Endodermal cell (in vitro differentiated cells): ENCODE data around the gene ARNT2. TPM values are rescaled to one million over a fixed set of nuclear protein-coding genes. Genes with fewer than 3 reads are reported as not detected.

Experiments
- DNase-seq: peaks from one replicate; pipeline ENCODE4 v3.0.0-alpha.2; 2017
- H3K27ac ChIP-seq: 2 replicates; pipeline ENCODE4 v1.5.1; 2013; ENCODE audit warnings: mild to moderate bottlenecking, low read depth, low read length, moderate library complexity
- H3K27me3 ChIP-seq: 2 replicates; pipeline ENCODE4 v1.6.1; 2013; ENCODE audit warnings: mild to moderate bottlenecking, low read length, moderate library complexity; ENCODE audit not compliant: insufficient read depth, control insufficient read depth, poor library complexity, severe bottlenecking
- H3K36me3 ChIP-seq: 2 replicates; pipeline ENCODE4 v1.7.0; 2013; ENCODE audit warnings: mild to moderate bottlenecking, low read length, moderate library complexity; ENCODE audit not compliant: control insufficient read depth, insufficient read depth
- H3K4me1 ChIP-seq: one replicate; pipeline ENCODE4 v1.7.0; 2013; ENCODE audit warnings: low read length; ENCODE audit not compliant: control insufficient read depth, insufficient read depth
- H3K4me3 ChIP-seq: 2 replicates; pipeline ENCODE4 v1.5.1; 2013; ENCODE audit warnings: mild to moderate bottlenecking, low read length, moderate library complexity
- H3K9ac ChIP-seq: 2 replicates; pipeline ENCODE4 v1.6.1; 2013; ENCODE audit warnings: mild to moderate bottlenecking, low read length, moderate library complexity; ENCODE audit not compliant: poor library complexity, severe bottlenecking; ENCODE audit errors: extremely low read depth
- H3K9me3 ChIP-seq: 2 replicates; pipeline ENCODE4 v1.6.1; 2013; ENCODE audit warnings: mild to moderate bottlenecking, low read length, moderate library complexity; ENCODE audit not compliant: control insufficient read depth
- H3K27ac Mint-ChIP-seq: 2 replicates; pipeline ENCODE4 v1.8.0; 2020; ENCODE audit warnings: mixed read lengths
- H3K27me3 Mint-ChIP-seq: 2 replicates; pipeline ENCODE4 v1.8.0; 2021; ENCODE audit warnings: mild to moderate bottlenecking, mixed read lengths; ENCODE audit not compliant: insufficient read depth
- H3K36me3 Mint-ChIP-seq: 2 replicates; pipeline ENCODE4 v1.8.0; 2020; ENCODE audit warnings: low read depth, mixed read lengths
- H3K4me1 Mint-ChIP-seq: 2 replicates; pipeline ENCODE4 v1.8.0; 2020; ENCODE audit warnings: mixed read lengths
- H3K4me3 Mint-ChIP-seq: 2 replicates; pipeline ENCODE4 v1.8.0; 2020; ENCODE audit warnings: mild to moderate bottlenecking, moderate library complexity, mixed read lengths
- H3K9me3 Mint-ChIP-seq: 2 replicates; pipeline ENCODE4 v1.8.0; 2020; ENCODE audit warnings: mild to moderate bottlenecking, mixed read lengths
- WGBS, 2 experiments: methylation state at CpG; one replicate each; pipeline versions ENCODE4 v1.1.5 to v1.1.7; 2013; ENCODE audit warnings: missing lambda C conversion rate in 2 of 2, mixed read lengths in 1 of 2; ENCODE audit not compliant: insufficient coverage in 1 of 2, insufficient read length in 1 of 2; 5-methylcytosine and 5-hydroxymethylcytosine counted together
- total RNA-seq, 2 donors: library from RNA; stranded (reverse); fragmentation: NEBNext Ultra II Directional in 1 of 2; extraction: Animal tissue kit (Norgen Biotek cat#: 25700) in 1 of 2; gene quantifications; 2 replicates in 1 of 2; 3 replicates in 1 of 2; pipeline ENCODE4 v1.2.1, GENCODE V29; 2021
- TF ChIP-seq, protein P1 (sequence below): fragments of 200-600 bp; sonication (generic); conservative IDR thresholded peaks from 2 replicates; pipeline ENCODE4 v1.5.0; 2021; ENCODE audit warnings: antibody characterized with exemption, mild to moderate bottlenecking

The ARNT2 gene
- total RNA-seq, 2 donors from 2014 or later = 8.0 to 15.9 TPM

DNA sequence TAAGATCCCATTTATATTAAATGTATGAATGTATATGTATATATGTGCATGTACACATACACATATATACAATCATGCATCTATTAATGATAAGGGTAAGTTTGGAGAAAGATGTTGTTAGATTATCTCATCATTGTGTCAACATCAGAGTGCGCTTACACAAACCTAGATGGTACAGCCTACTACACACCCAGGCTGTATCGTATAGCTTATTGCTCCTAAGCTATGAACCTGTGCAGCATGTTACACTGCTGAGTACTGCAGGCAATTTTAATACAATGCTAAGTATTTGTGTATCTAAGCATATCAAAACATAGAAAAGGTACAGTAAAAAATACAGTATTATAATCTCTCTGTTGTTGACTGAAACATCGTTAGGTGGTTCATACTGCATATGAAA is 233.6 kb downstream of the ARNT2 start:
- WGBS, 2 experiments = 65 to 100% methylated on average over 2 to 3 of the region's 3 CpGs
- peaks cover 10% of the 10 kb centered on the region for H3K27me3 Mint-ChIP-seq
- TF ChIP-seq, protein P1, sequence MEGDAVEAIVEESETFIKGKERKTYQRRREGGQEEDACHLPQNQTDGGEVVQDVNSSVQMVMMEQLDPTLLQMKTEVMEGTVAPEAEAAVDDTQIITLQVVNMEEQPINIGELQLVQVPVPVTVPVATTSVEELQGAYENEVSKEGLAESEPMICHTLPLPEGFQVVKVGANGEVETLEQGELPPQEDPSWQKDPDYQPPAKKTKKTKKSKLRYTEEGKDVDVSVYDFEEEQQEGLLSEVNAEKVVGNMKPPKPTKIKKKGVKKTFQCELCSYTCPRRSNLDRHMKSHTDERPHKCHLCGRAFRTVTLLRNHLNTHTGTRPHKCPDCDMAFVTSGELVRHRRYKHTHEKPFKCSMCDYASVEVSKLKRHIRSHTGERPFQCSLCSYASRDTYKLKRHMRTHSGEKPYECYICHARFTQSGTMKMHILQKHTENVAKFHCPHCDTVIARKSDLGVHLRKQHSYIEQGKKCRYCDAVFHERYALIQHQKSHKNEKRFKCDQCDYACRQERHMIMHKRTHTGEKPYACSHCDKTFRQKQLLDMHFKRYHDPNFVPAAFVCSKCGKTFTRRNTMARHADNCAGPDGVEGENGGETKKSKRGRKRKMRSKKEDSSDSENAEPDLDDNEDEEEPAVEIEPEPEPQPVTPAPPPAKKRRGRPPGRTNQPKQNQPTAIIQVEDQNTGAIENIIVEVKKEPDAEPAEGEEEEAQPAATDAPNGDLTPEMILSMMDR = no peak

GRCh38 chr15:80638553-80639167 is 234.5 kb downstream of the ARNT2 start:
- Histone ChIP-seq H3K4me3 (no peak overlapping the region), H3K27me3 (no peaks in the 10 kb centered on the region), H3K27ac (no peak overlapping the region), H3K9ac (no peak overlapping the region), H3K4me1 (no peaks in the 10 kb centered on the region), H3K36me3 (no peaks in the 10 kb centered on the region), H3K9me3 (peaks cover 14% of the 10 kb centered on the region)
- WGBS, 2 experiments = 83 to 89% methylated on average over 2 to 3 of the region's 3 CpGs
- Mint-ChIP-seq H3K27me3 (peaks cover 12% of the 10 kb centered on the region), H3K4me3 (no peak overlapping the region), H3K9me3 (peaks cover 23% of the 10 kb centered on the region), H3K27ac (no peak overlapping the region), H3K4me1 (no peaks in the 10 kb centered on the region), H3K36me3 (peaks cover 2% of the 10 kb centered on the region)
- DNase-seq = no peak
- TF ChIP-seq, protein P1 = no peak

More for the DNA sequence above, 233.6 kb downstream of the ARNT2 start:
- no peak overlapping the region for H3K27ac ChIP-seq
- H3K9me3 ChIP-seq = peaks cover 14% of the 10 kb centered on the region
- Mint-ChIP-seq H3K9me3 (peaks cover 21% of the 10 kb centered on the region), H3K4me3 (no peak overlapping the region), H3K27ac (no peak overlapping the region), H3K36me3 (peaks cover 2% of the 10 kb centered on the region), H3K4me1 (no peaks in the 10 kb centered on the region)
- H3K27me3 ChIP-seq = no peaks in the 10 kb centered on the region
- no peaks in the 10 kb centered on the region for H3K4me1 ChIP-seq
- H3K9ac ChIP-seq = no peak overlapping the region
- no peak for DNase-seq
- H3K36me3 ChIP-seq = no peaks in the 10 kb centered on the region
- H3K4me3 ChIP-seq = no peak overlapping the region

GRCh38 chr15:80639168-80639555 is 235.0 kb downstream of the ARNT2 start:
- no peak overlapping the region for H3K27ac Mint-ChIP-seq

More at GRCh38 chr15:80639168-80639555, 235.0 kb downstream of the ARNT2 start:
- Histone ChIP-seq H3K4me3 (no peak overlapping the region), H3K27ac (no peak overlapping the region), H3K4me1 (no peaks in the 10 kb centered on the region), H3K9me3 (peaks cover 14% of the 10 kb centered on the region), H3K9ac (no peak overlapping the region), H3K27me3 (no peaks in the 10 kb centered on the region), H3K36me3 (no peaks in the 10 kb centered on the region)
- no peaks in the 10 kb centered on the region for H3K4me1 Mint-ChIP-seq
- TF ChIP-seq, protein P1 = no peak
- WGBS, 2 experiments = 90 to 100% methylated on average over 2 of the region's 2 CpGs
- H3K4me3 Mint-ChIP-seq = no peak overlapping the region
- H3K27me3 Mint-ChIP-seq = peaks cover 12% of the 10 kb centered on the region
- peaks cover 23% of the 10 kb centered on the region for H3K9me3 Mint-ChIP-seq
- DNase-seq = no peak
- H3K36me3 Mint-ChIP-seq = peaks cover 2% of the 10 kb centered on the region
